OCI-LY3 (cell line): Measurements from ENCODE around the gene ANKRD11.

Experiments used
- EZH2phosphoT487 ChIP-seq: fragments of 200-600 bp; shearing (Covaris generic); IDR thresholded peaks from 2 replicates; pipeline ENCODE4 v1.6.1; 2018; ENCODE audit warnings: antibody characterized with exemption, mixed run types, low read depth
- TF ChIP-seq, protein P1 (sequence below): fragments of 200-600, 300-600 bp; sonication (generic); IDR thresholded peaks from 2 replicates; pipeline ENCODE4 v1.5.1; 2014; ENCODE audit warnings: antibody characterized with exemption, low read length, low read depth

DNA sequence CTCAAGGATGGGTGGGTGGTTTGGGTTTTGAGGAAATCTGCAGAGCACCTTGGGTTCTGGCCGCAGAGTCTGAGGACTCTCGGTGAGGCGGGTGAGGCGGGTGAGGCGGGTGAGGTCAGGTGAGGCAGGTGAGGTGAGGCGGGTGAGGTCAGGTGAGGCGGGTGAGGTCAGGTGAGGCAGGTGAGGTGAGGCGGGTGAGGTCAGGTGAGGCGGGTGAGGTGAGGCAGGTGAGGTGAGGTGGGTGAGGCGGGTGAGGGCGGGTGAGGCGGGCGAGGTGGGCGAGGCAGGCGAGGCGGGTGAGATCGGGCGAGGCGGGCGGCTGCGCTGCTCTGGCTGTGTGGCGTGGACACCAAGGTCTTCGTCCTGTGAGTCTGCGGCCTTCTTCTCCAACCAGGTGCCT lies 46.0 kb upstream of the ANKRD11 start:
- TF ChIP-seq, protein P1, sequence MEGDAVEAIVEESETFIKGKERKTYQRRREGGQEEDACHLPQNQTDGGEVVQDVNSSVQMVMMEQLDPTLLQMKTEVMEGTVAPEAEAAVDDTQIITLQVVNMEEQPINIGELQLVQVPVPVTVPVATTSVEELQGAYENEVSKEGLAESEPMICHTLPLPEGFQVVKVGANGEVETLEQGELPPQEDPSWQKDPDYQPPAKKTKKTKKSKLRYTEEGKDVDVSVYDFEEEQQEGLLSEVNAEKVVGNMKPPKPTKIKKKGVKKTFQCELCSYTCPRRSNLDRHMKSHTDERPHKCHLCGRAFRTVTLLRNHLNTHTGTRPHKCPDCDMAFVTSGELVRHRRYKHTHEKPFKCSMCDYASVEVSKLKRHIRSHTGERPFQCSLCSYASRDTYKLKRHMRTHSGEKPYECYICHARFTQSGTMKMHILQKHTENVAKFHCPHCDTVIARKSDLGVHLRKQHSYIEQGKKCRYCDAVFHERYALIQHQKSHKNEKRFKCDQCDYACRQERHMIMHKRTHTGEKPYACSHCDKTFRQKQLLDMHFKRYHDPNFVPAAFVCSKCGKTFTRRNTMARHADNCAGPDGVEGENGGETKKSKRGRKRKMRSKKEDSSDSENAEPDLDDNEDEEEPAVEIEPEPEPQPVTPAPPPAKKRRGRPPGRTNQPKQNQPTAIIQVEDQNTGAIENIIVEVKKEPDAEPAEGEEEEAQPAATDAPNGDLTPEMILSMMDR: no peak
- TF ChIP-seq EZH2phosphoT487: no peak
